ENCODE data around the gene TXNDC11.
A peak's percentile ranks its signal among the peaks of the same experiment; 100 is the strongest.

The TXNDC11 gene

GRCh38 chr16:11660565-11660964 lies 82.1 kb downstream of the TXNDC11 start:
- WGBS, 2 experiments, result 86 to 93% methylated on average over 11 to 12 of the region's 12 CpGs
- no peaks in the 10 kb centered on the region for H3K36me3 ChIP-seq (ENCODE audit: control insufficient read depth, insufficient read depth, low read length)
- no peaks in the 10 kb centered on the region for H3K9me3 ChIP-seq (ENCODE audit: control insufficient read depth, low read length)

GRCh38 chr16:11658896-11659708 lies 83.6 kb downstream of the TXNDC11 start:
- Histone ChIP-seq H3K9me3 (ENCODE audit: control insufficient read depth, low read length) (no peaks in the 10 kb centered on the region), H3K4me1 (ENCODE audit: control insufficient read depth, insufficient read depth, low read length) (peaks cover 8% of the 10 kb centered on the region), H3K36me3 (ENCODE audit: control insufficient read depth, insufficient read depth, low read length) (no peaks in the 10 kb centered on the region), H3K27ac (ENCODE audit: insufficient read depth, low read depth, low read length, poor library complexity, severe bottlenecking) (no peak overlapping the region), H3K4me3 (ENCODE audit: insufficient read depth, low read depth, low read length) (no peak overlapping the region), H3K27me3 (ENCODE audit: control insufficient read depth, insufficient read depth, low read length, poor library complexity, severe bottlenecking) (no peaks in the 10 kb centered on the region)
- WGBS, 2 experiments, result 80 to 83% methylated on average over 19 of the region's 19 CpGs

More at GRCh38 chr16:11660565-11660964, 82.1 kb downstream of the TXNDC11 start:
- no peak overlapping the region for H3K4me3 ChIP-seq (ENCODE audit: insufficient read depth, low read depth, low read length)
- no peaks in the 10 kb centered on the region for H3K27me3 ChIP-seq (ENCODE audit: control insufficient read depth, insufficient read depth, low read length, poor library complexity, severe bottlenecking)
- H3K4me1 ChIP-seq (ENCODE audit: control insufficient read depth, insufficient read depth, low read length), result peaks cover 17% of the 10 kb centered on the region
- no peak overlapping the region for H3K27ac ChIP-seq (ENCODE audit: insufficient read depth, low read depth, low read length, poor library complexity, severe bottlenecking)

GRCh38 chr16:11657556-11657955 lies 85.1 kb downstream of the TXNDC11 start:
- H3K4me1 ChIP-seq (ENCODE audit: control insufficient read depth, insufficient read depth, low read length), result peaks cover 8% of the 10 kb centered on the region
- H3K36me3 ChIP-seq (ENCODE audit: control insufficient read depth, insufficient read depth, low read length), result no peaks in the 10 kb centered on the region
- no peak overlapping the region for H3K4me3 ChIP-seq (ENCODE audit: insufficient read depth, low read depth, low read length)
- H3K27me3 ChIP-seq (ENCODE audit: control insufficient read depth, insufficient read depth, low read length, poor library complexity, severe bottlenecking), result no peaks in the 10 kb centered on the region
- 90 to 91% methylated on average over 8 of the region's 8 CpGs for WGBS, 2 experiments
- H3K9me3 ChIP-seq (ENCODE audit: control insufficient read depth, low read length), result no peaks in the 10 kb centered on the region
- no peak overlapping the region for H3K27ac ChIP-seq (ENCODE audit: insufficient read depth, low read depth, low read length, poor library complexity, severe bottlenecking)

- H3K4me1 ChIP-seq (ENCODE audit: control insufficient read depth, insufficient read depth, low read length), result peaks cover 8% of the 10 kb centered on the region
Measured at GRCh38 chr16:11655655-11656054, 87.0 kb downstream of the TXNDC11 start.

GRCh38 chr16:11651796-11652195 lies 90.9 kb downstream of the TXNDC11 start:
- Histone ChIP-seq H3K9me3 (ENCODE audit: control insufficient read depth, low read length) (no peaks in the 10 kb centered on the region), H3K27ac (ENCODE audit: insufficient read depth, low read depth, low read length, poor library complexity, severe bottlenecking) (no peak overlapping the region)
- 92 to 94% methylated on average over 8 of the region's 8 CpGs for WGBS, 2 experiments

More at GRCh38 chr16:11655655-11656054, 87.0 kb downstream of the TXNDC11 start:
- no peaks in the 10 kb centered on the region for H3K9me3 ChIP-seq (ENCODE audit: control insufficient read depth, low read length)
- no peaks in the 10 kb centered on the region for H3K36me3 ChIP-seq (ENCODE audit: control insufficient read depth, insufficient read depth, low read length)
- H3K4me3 ChIP-seq (ENCODE audit: insufficient read depth, low read depth, low read length), result no peak overlapping the region
- H3K27ac ChIP-seq (ENCODE audit: insufficient read depth, low read depth, low read length, poor library complexity, severe bottlenecking), result no peak overlapping the region
- H3K27me3 ChIP-seq (ENCODE audit: control insufficient read depth, insufficient read depth, low read length, poor library complexity, severe bottlenecking), result no peaks in the 10 kb centered on the region
- 92 to 94% methylated on average over 7 of the region's 7 CpGs for WGBS, 2 experiments

GRCh38 chr16:11650641-11651591 lies 91.7 kb downstream of the TXNDC11 start:
- no peaks in the 10 kb centered on the region for H3K27me3 ChIP-seq (ENCODE audit: control insufficient read depth, insufficient read depth, low read length, poor library complexity, severe bottlenecking)
- H3K4me1 ChIP-seq (ENCODE audit: control insufficient read depth, insufficient read depth, low read length), result no peaks in the 10 kb centered on the region
- H3K9me3 ChIP-seq (ENCODE audit: control insufficient read depth, low read length), result no peaks in the 10 kb centered on the region
- no peak overlapping the region for H3K27ac ChIP-seq (ENCODE audit: insufficient read depth, low read depth, low read length, poor library complexity, severe bottlenecking)
- H3K4me3 ChIP-seq (ENCODE audit: insufficient read depth, low read depth, low read length), result no peak overlapping the region
- 89 to 92% methylated on average over 18 of the region's 18 CpGs for WGBS, 2 experiments
- H3K36me3 ChIP-seq (ENCODE audit: control insufficient read depth, insufficient read depth, low read length), result no peaks in the 10 kb centered on the region

More at GRCh38 chr16:11651796-11652195, 90.9 kb downstream of the TXNDC11 start:
- Histone ChIP-seq H3K4me1 (ENCODE audit: control insufficient read depth, insufficient read depth, low read length) (no peaks in the 10 kb centered on the region), H3K4me3 (ENCODE audit: insufficient read depth, low read depth, low read length) (no peak overlapping the region), H3K36me3 (ENCODE audit: control insufficient read depth, insufficient read depth, low read length) (no peaks in the 10 kb centered on the region), H3K27me3 (ENCODE audit: control insufficient read depth, insufficient read depth, low read length, poor library complexity, severe bottlenecking) (no peaks in the 10 kb centered on the region)

- H3K27me3 ChIP-seq (ENCODE audit: control insufficient read depth, insufficient read depth, low read length, poor library complexity, severe bottlenecking), result no peaks in the 10 kb centered on the region
- H3K9me3 ChIP-seq (ENCODE audit: control insufficient read depth, low read length), result no peaks in the 10 kb centered on the region
- WGBS, 2 experiments, result 82 to 87% methylated on average over 7 of the region's 7 CpGs
- H3K27ac ChIP-seq (ENCODE audit: insufficient read depth, low read depth, low read length, poor library complexity, severe bottlenecking), result no peak overlapping the region
- H3K4me1 ChIP-seq (ENCODE audit: control insufficient read depth, insufficient read depth, low read length), result no peaks in the 10 kb centered on the region
- H3K4me3 ChIP-seq (ENCODE audit: insufficient read depth, low read depth, low read length), result no peak overlapping the region
- no peaks in the 10 kb centered on the region for H3K36me3 ChIP-seq (ENCODE audit: control insufficient read depth, insufficient read depth, low read length)
Measured at GRCh38 chr16:11649276-11649675, 93.4 kb downstream of the TXNDC11 start.

- Histone ChIP-seq H3K27me3 (ENCODE audit: control insufficient read depth, insufficient read depth, low read length, poor library complexity, severe bottlenecking) (no peaks in the 10 kb centered on the region), H3K36me3 (ENCODE audit: control insufficient read depth, insufficient read depth, low read length) (no peaks in the 10 kb centered on the region), H3K4me3 (ENCODE audit: insufficient read depth, low read depth, low read length) (no peak overlapping the region), H3K9me3 (ENCODE audit: control insufficient read depth, low read length) (no peaks in the 10 kb centered on the region), H3K27ac (ENCODE audit: insufficient read depth, low read depth, low read length, poor library complexity, severe bottlenecking) (no peak overlapping the region), H3K4me1 (ENCODE audit: control insufficient read depth, insufficient read depth, low read length) (no peaks in the 10 kb centered on the region)
- WGBS, 2 experiments, result 60 to 70% methylated on average over 3 to 4 of the region's 4 CpGs
Measured at GRCh38 chr16:11642765-11643116, 99.9 kb downstream of the TXNDC11 start.

GRCh38 chr16:11640987-11641817 lies 101.5 kb downstream of the TXNDC11 start:
- no peaks in the 10 kb centered on the region for H3K4me1 ChIP-seq (ENCODE audit: control insufficient read depth, insufficient read depth, low read length)
- H3K36me3 ChIP-seq (ENCODE audit: control insufficient read depth, insufficient read depth, low read length), result no peaks in the 10 kb centered on the region
- H3K27ac ChIP-seq (ENCODE audit: insufficient read depth, low read depth, low read length, poor library complexity, severe bottlenecking), result peak overlapping the region; percentile 28
- 59 to 63% methylated on average over 20 of the region's 20 CpGs for WGBS, 2 experiments
- H3K9me3 ChIP-seq (ENCODE audit: control insufficient read depth, low read length), result no peaks in the 10 kb centered on the region
- H3K27me3 ChIP-seq (ENCODE audit: control insufficient read depth, insufficient read depth, low read length, poor library complexity, severe bottlenecking), result no peaks in the 10 kb centered on the region
- H3K4me3 ChIP-seq (ENCODE audit: insufficient read depth, low read depth, low read length), result no peak overlapping the region

Measured in ectodermal cell (in vitro differentiated cells).